DND-41 (cell line): Measurements from ENCODE around the gene NKX2-1.

Experiments used
- CTCF ChIP-seq: IDR thresholded peaks from 2 replicates; pipeline ENCODE4 v1.5.1; 2012; ENCODE audit warnings: borderline replicate concordance, low read length, moderate library complexity, mild to moderate bottlenecking; ENCODE audit not compliant: poor library complexity, severe bottlenecking; ENCODE audit errors: extremely low read depth
- EZH2 ChIP-seq: IDR thresholded peaks from 3 replicates; pipeline ENCODE4 v1.6.1; 2012; ENCODE audit warnings: borderline replicate concordance, low read depth, mild to moderate bottlenecking, moderate library complexity, low read length, inconsistent platforms; ENCODE audit not compliant: severe bottlenecking

- TF ChIP-seq CTCF: no peak
- TF ChIP-seq EZH2: no peak
Observed at GRCh38 chr14:36471431-36471830, 48.6 kb downstream of the NKX2-1 start.
